Osteoblast (primary cell): ENCODE measurements around the gene FTO. TPM values are rescaled to one million over a fixed set of nuclear protein-coding genes. Genes with fewer than 3 reads are reported as not detected.

Experiments
- DNase-seq: peaks from one replicate; pipeline ENCODE4 v3.0.0; 2011; ENCODE audit warnings: low spot score, mixed read lengths; ENCODE audit not compliant: insufficient read length; ENCODE audit errors: missing footprints
- H2AFZ ChIP-seq: 2 replicates; pipeline ENCODE4 v1.6.0; 2011; ENCODE audit warnings: mild to moderate bottlenecking, low read length
- H3K27ac ChIP-seq: 2 replicates; pipeline ENCODE4 v1.5.1; 2011; ENCODE audit warnings: mild to moderate bottlenecking, low read depth, low read length, moderate library complexity
- H3K27me3 ChIP-seq: 2 replicates; pipeline ENCODE4 v1.6.0; 2012; ENCODE audit warnings: mild to moderate bottlenecking, control low read depth, inconsistent platforms, low read length, moderate library complexity; ENCODE audit not compliant: insufficient read depth
- H3K36me3 ChIP-seq: 2 replicates; pipeline ENCODE4 v1.5.1; 2011; ENCODE audit warnings: mild to moderate bottlenecking, low read length, control low read depth, moderate library complexity; ENCODE audit not compliant: insufficient read depth
- H3K4me1 ChIP-seq: 2 replicates; pipeline ENCODE4 v1.5.1; 2011; ENCODE audit warnings: mild to moderate bottlenecking, low read length, control low read depth, moderate library complexity; ENCODE audit not compliant: insufficient read depth
- H3K4me2 ChIP-seq: 2 replicates; pipeline ENCODE4 v1.6.0; 2011; ENCODE audit warnings: mild to moderate bottlenecking, low read length; ENCODE audit not compliant: insufficient read depth
- H3K4me3 ChIP-seq: fragments of 200-600 bp; sonication (generic); 3 replicates; pipeline ENCODE4 v1.5.1; 2012; ENCODE audit warnings: mild to moderate bottlenecking, low read length, inconsistent platforms; ENCODE audit not compliant: insufficient read depth
- H3K79me2 ChIP-seq: 2 replicates; pipeline ENCODE4 v1.6.0; 2012; ENCODE audit warnings: mild to moderate bottlenecking, low read length, control low read depth, inconsistent platforms; ENCODE audit not compliant: insufficient read depth
- H3K9me3 ChIP-seq: 2 replicates; pipeline ENCODE4 v1.5.1; 2011; ENCODE audit warnings: low read depth, low read length, control low read depth
- H4K20me1 ChIP-seq: 2 replicates; pipeline ENCODE4 v1.6.0; 2012; ENCODE audit warnings: mild to moderate bottlenecking, low read length, control low read depth; ENCODE audit not compliant: insufficient read depth
- CTCF ChIP-seq: IDR thresholded peaks from 2 replicates; pipeline ENCODE4 v1.5.1; 2011; ENCODE audit warnings: mild to moderate bottlenecking, low read depth, low read length, moderate library complexity; ENCODE audit errors: extremely low read depth
- total RNA-seq: library from RNA; depleted of rRNA; stranded (reverse); fragments of >200 nt; gene quantifications from 2 replicates; pipeline ENCODE4 v1.2.3, GENCODE V29; 2012

The FTO gene
- total RNA-seq, 1 donor = 152 TPM

GRCh38 chr16:54076006-54076504 is 372.1 kb downstream of the FTO start:
- Histone ChIP-seq H3K27ac (no peak overlapping the region), H2AFZ (no peak overlapping the region), H3K4me2 (no peak overlapping the region), H3K9me3 (no peaks in the 10 kb centered on the region), H3K4me3 (no peak overlapping the region), H4K20me1 (no peaks in the 10 kb centered on the region), H3K27me3 (no peaks in the 10 kb centered on the region), H3K4me1 (peaks cover 22% of the 10 kb centered on the region), H3K79me2 (no peaks in the 10 kb centered on the region), H3K36me3 (no peaks in the 10 kb centered on the region)
- TF ChIP-seq CTCF = no peak
- no peak for DNase-seq

- no peaks in the 10 kb centered on the region for H3K79me2 ChIP-seq
- peaks cover 27% of the 10 kb centered on the region for H3K4me1 ChIP-seq
- H3K27ac ChIP-seq = peak overlapping the region; percentile 81
- TF ChIP-seq CTCF = no peak
- no peaks in the 10 kb centered on the region for H3K36me3 ChIP-seq
- H3K4me2 ChIP-seq = peak overlapping the region; percentile 31
- H3K27me3 ChIP-seq = no peaks in the 10 kb centered on the region
- H4K20me1 ChIP-seq = no peaks in the 10 kb centered on the region
- H2AFZ ChIP-seq = peak overlapping the region; percentile 48
- no peak overlapping the region for H3K4me3 ChIP-seq
- peak; percentile 73 for DNase-seq
- H3K9me3 ChIP-seq = no peaks in the 10 kb centered on the region
Observed at GRCh38 chr16:54077050-54077821, 373.3 kb downstream of the FTO start.

DNA sequence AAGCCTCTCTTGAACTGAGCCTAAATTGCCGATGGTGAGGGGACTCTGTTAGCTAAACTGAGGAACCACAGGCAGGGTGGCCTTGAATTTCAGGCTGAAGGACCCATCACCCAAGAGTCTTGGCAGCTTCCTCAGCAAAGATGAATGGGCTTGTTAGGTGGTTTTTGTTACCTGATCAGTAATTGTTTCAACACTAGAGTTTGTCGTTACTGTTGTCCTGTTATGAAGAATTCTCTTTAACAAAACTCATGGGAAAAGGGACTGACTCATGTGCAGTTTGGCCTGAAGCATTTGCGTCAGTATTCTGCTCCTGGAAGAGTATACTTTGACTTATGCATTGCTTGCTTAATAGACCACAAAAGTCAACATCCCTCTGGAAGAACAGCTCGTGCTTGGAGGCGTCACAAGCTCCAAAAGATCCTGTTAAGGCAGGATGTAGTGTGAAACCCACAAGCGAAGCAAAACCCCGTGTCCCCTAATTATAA is 376.6 kb downstream of the FTO start:
- TF ChIP-seq CTCF = no peak
- peak overlapping the region; percentile 56 for H2AFZ ChIP-seq
- peak; percentile 90 for DNase-seq
- no peaks in the 10 kb centered on the region for H3K79me2 ChIP-seq
- no peaks in the 10 kb centered on the region for H3K9me3 ChIP-seq
- H3K27me3 ChIP-seq = no peaks in the 10 kb centered on the region
- H4K20me1 ChIP-seq = no peaks in the 10 kb centered on the region
- H3K36me3 ChIP-seq = no peaks in the 10 kb centered on the region
- peak overlapping the region; percentile 70 for H3K4me2 ChIP-seq
- peak overlapping the region; percentile 91 for H3K27ac ChIP-seq
- H3K4me3 ChIP-seq = peak overlapping the region; percentile 13
- H3K4me1 ChIP-seq = peaks cover 27% of the 10 kb centered on the region

GRCh38 chr16:54086791-54087190 is 382.8 kb downstream of the FTO start:
- Histone ChIP-seq H3K36me3 (no peaks in the 10 kb centered on the region), H2AFZ (no peak overlapping the region), H3K79me2 (no peaks in the 10 kb centered on the region), H3K27ac (no peak overlapping the region), H3K4me2 (no peak overlapping the region), H3K9me3 (no peaks in the 10 kb centered on the region), H3K27me3 (no peaks in the 10 kb centered on the region), H3K4me1 (no peaks in the 10 kb centered on the region), H3K4me3 (no peak overlapping the region), H4K20me1 (no peaks in the 10 kb centered on the region)
- TF ChIP-seq CTCF = no peak
- no peak for DNase-seq
